ENCODE data around the gene FSIP1. TPM values are rescaled to one million over a fixed set of nuclear protein-coding genes. Genes with fewer than 3 reads are reported as not detected.

FSIP1 gene
- total and polyA plus RNA-seq, 8 donors = 0.38 to 2.7 (median 0.83) TPM

DNA sequence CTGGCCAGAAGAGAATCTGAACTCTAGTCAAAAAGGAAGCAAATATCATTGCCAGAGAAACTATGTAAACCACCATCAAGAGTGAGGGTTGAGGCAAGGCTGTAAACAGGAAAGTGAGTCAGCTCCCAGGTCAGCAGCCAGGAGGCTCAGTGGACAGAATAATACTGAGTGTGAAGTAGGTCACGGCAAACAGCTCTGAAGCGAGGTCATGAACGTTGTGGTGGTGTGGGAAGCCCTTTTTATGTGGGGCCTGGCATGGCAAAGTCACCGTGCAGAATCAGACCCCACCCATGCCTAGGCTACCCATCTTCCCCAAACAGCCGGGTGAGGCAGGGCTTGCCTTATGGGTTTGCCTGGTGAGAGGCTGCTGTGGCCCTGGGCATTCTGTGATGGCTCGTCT lies 157.8 kb downstream of the FSIP1 start:
- no peaks in the 10 kb centered on the region for H3K36me3 ChIP-seq
- H3K4me1 ChIP-seq = peaks cover 2 to 29% of the 10 kb centered on the region in 2 donors
- no peak for TF ChIP-seq CTCF (IDR thresholded peaks at IDR 0.05)
- peak overlapping the region; percentile 36 to 66 for H3K27ac ChIP-seq
- H3K4me3 ChIP-seq = no peak overlapping the region
- DNase-seq = peak in 1 of 4 donors; percentile 55
- peak; percentile 91 for ATAC-seq
- H3K9me3 ChIP-seq = no peaks in the 10 kb centered on the region
- intact Hi-C loops (cut with DNase I) = no loop called here
- H3K27me3 ChIP-seq = no peaks in the 10 kb centered on the region

DNA sequence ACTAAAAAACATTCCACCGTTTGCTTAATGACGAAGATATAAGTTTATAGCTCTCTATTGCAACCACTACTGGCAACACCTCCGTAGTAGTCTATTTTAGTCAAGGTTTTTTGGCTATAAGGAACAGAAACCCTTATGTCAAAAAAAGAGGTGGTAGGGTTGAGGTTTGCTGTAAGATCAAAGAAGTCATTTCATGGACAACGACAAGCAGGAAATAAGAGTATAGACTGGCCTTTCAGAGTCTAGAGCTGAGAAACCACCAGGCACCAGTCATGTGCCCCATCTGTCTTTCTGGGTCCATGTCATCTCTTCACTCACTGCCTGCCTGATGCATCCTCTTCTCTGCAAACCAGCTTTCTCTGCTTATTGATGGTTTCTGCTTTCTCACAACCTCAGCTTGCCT lies 159.1 kb downstream of the FSIP1 start:
- DNase-seq (no peak), ATAC-seq (no peak)
- Histone ChIP-seq H3K27me3 (no peaks in the 10 kb centered on the region), H3K9me3 (no peaks in the 10 kb centered on the region), H3K4me1 (peaks cover 2 to 26% of the 10 kb centered on the region in 2 donors), H3K27ac (peak overlapping the region in 1 of 2 donors; percentile 66), H3K36me3 (no peaks in the 10 kb centered on the region), H3K4me3 (no peak overlapping the region)
- intact Hi-C loops (cut with DNase I) = no loop called here
- no peak for TF ChIP-seq CTCF (IDR thresholded peaks at IDR 0.05)

GRCh38 chr15:39622660-39623516 lies 159.8 kb downstream of the FSIP1 start:
- H3K27ac ChIP-seq = no peak overlapping the region
- H3K9me3 ChIP-seq = no peaks in the 10 kb centered on the region
- intact Hi-C loops (cut with DNase I) = no loop called here
- H3K27me3 ChIP-seq = no peaks in the 10 kb centered on the region
- no peak for ATAC-seq
- H3K4me3 ChIP-seq = no peak overlapping the region
- no peaks in the 10 kb centered on the region for H3K36me3 ChIP-seq
- TF ChIP-seq CTCF (IDR thresholded peaks at IDR 0.05) = no peak
- DNase-seq = no peak
- peaks cover 0 to 20% of the 10 kb centered on the region in 2 donors for H3K4me1 ChIP-seq

GRCh38 chr15:39621976-39622375 lies 160.7 kb downstream of the FSIP1 start:
- no peak for TF ChIP-seq CTCF (IDR thresholded peaks at IDR 0.05)
- no peaks in the 10 kb centered on the region for H3K36me3 ChIP-seq
- no peak overlapping the region for H3K4me3 ChIP-seq
- no peak overlapping the region for H3K27ac ChIP-seq
- H3K27me3 ChIP-seq = no peaks in the 10 kb centered on the region
- peaks cover 0 to 18% of the 10 kb centered on the region in 2 donors for H3K4me1 ChIP-seq
- intact Hi-C loops (cut with DNase I) = no loop called here
- no peaks in the 10 kb centered on the region for H3K9me3 ChIP-seq
- DNase-seq (no peak), ATAC-seq (no peak)

DNA sequence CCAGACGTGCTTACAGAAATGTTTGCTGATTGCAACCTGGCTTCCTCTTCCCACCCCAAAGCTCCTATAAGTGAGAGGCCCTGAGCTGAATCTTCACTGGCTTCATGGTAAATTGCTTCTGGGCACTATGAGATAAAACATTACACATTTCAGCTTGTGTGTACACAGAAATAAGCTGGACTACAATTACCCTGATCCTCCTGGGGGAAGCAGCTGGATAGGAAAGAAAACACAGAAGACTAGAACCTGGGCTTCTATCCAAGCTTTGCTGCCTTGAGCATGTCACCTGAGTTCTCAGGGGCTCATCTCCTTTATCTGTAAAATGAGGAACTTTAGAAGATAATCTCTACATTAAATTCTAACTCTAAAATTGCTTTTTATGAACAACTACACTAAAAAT lies 161.4 kb downstream of the FSIP1 start:
- no peak for TF ChIP-seq CTCF (IDR thresholded peaks at IDR 0.05)
- Histone ChIP-seq H3K9me3 (no peaks in the 10 kb centered on the region), H3K27me3 (no peaks in the 10 kb centered on the region), H3K27ac (no peak overlapping the region), H3K4me3 (no peak overlapping the region), H3K4me1 (peaks cover 0 to 18% of the 10 kb centered on the region in 2 donors), H3K36me3 (no peaks in the 10 kb centered on the region)
- DNase-seq (no peak), ATAC-seq (no peak)
- intact Hi-C loops (cut with DNase I) = no loop called here

All from left lung (tissue), 10 donors.